B cell (primary cell): Measurements from ENCODE around the gene C2orf92. TPM values are rescaled to one million over a fixed set of nuclear protein-coding genes. Genes with fewer than 3 reads are reported as not detected.

Experiments
- ATAC-seq: fragments of 200-7000 bp; cut with Tn5 transposase; one replicate; pipeline ENCODE4 v1.10.0; 2021; ENCODE audit warnings: low read depth, mild to moderate bottlenecking, moderate number of reproducible peaks, moderate library complexity
- CTCF ChIA-PET: fragments of 350-600 bp; sonication (Branson Sonifier 250); formaldehyde crosslinking; loops from one replicate; lab custom pipeline; 2021; ENCODE audit warnings: antibody characterized with exemption, inconsistent platforms; lab: Charles Lee
- POLR2A ChIA-PET: fragments of 350-600 bp; sonication (Branson Sonifier 250); formaldehyde crosslinking; loops from one replicate; lab custom pipeline; 2021; ENCODE audit warnings: antibody characterized with exemption; lab: Charles Lee
- DNase-seq: peaks from one replicate; pipeline ENCODE4 v3.0.0; 2013
- H2AFZ ChIP-seq: 2 replicates; pipeline ENCODE4 v1.6.1; 2012; ENCODE audit warnings: mild to moderate bottlenecking, low read depth, low read length; ENCODE audit not compliant: insufficient read depth, poor library complexity, severe bottlenecking
- H3K27ac ChIP-seq, 2 donors: 1 replicate in 1 of 2; 2 replicates in 1 of 2; pipeline ENCODE4 v1.5.1; 2012 to 2013; ENCODE audit warnings: low read length in 2 of 2, mild to moderate bottlenecking in 2 of 2, moderate library complexity in 1 of 2
- H3K27me3 ChIP-seq, 4 experiments: fragments of 200-600 bp in 1 of 4; sonication (generic) in 1 of 4; replicated peaks in 1 of 4; 1 replicate in 2 of 4; 2 replicates in 2 of 4; pipeline versions ENCODE4 v1.6.1 to v1.7.0; 2013 to 2016; ENCODE audit warnings: low read length in 3 of 4, mild to moderate bottlenecking in 2 of 4, mixed read lengths in 1 of 4, moderate library complexity in 1 of 4; ENCODE audit not compliant: insufficient read depth in 4 of 4, control insufficient read depth in 3 of 4; ENCODE audit errors: control extremely low read depth in 1 of 4
- H3K36me3 ChIP-seq, 2 experiments: replicated peaks in 1 of 2; 1 replicate in 1 of 2; 2 replicates in 1 of 2; pipeline versions ENCODE4 v1.6.1 to v1.7.1; 2013; ENCODE audit warnings: low read length in 1 of 2; ENCODE audit not compliant: insufficient read depth in 2 of 2, control insufficient read depth in 1 of 2; ENCODE audit errors: control extremely low read depth in 1 of 2, extremely low read depth in 1 of 2
- H3K4me1 ChIP-seq, 2 donors: fragments of 200-600 bp in 1 of 2; sonication (generic) in 1 of 2; 1 replicate in 1 of 2; 2 replicates in 1 of 2; pipeline versions ENCODE4 v1.5.1 to v1.6.1; 2013 to 2017; ENCODE audit warnings: low read length in 2 of 2; ENCODE audit not compliant: control insufficient read depth in 2 of 2, insufficient read depth in 2 of 2
- H3K4me2 ChIP-seq: replicated peaks from 2 replicates; pipeline ENCODE3; 2012; ENCODE audit warnings: mild to moderate bottlenecking, low read depth, low read length; ENCODE audit not compliant: poor library complexity, severe bottlenecking
- H3K4me3 ChIP-seq, 5 experiments: fragments of 200-600 bp in 1 of 5; sonication (generic) in 1 of 5; 1 replicate in 3 of 5; 2 replicates in 2 of 5; pipeline versions ENCODE4 v1.5.1 to v1.7.0; 2011 to 2016; ENCODE audit warnings: low read length in 4 of 5, mild to moderate bottlenecking in 4 of 5, low read depth in 2 of 5, control low read depth in 1 of 5, moderate library complexity in 1 of 5; ENCODE audit not compliant: insufficient read depth in 1 of 5; ENCODE audit errors: control extremely low read depth in 1 of 5, extremely low read depth in 1 of 5
- H3K79me2 ChIP-seq: fragments of 200-600 bp; sonication (generic); one replicate; pipeline ENCODE4 v1.6.0; 2016; ENCODE audit warnings: low read length; ENCODE audit not compliant: control insufficient read depth, insufficient read depth
- H3K9ac ChIP-seq: fragments of 200-600 bp; sonication (generic); 2 replicates; pipeline ENCODE4 v1.6.1; 2017; ENCODE audit warnings: mild to moderate bottlenecking, low read length, moderate library complexity
- H3K9me3 ChIP-seq, 3 donors: one replicate each; pipeline versions ENCODE4 v1.6.1 to v1.7.1; 2013; ENCODE audit warnings: low read length in 2 of 3; ENCODE audit not compliant: control insufficient read depth in 2 of 3, insufficient read depth in 1 of 3; ENCODE audit errors: control extremely low read depth in 1 of 3
- H4K20me1 ChIP-seq: 2 replicates; pipeline ENCODE4 v1.6.0; 2012; ENCODE audit warnings: mild to moderate bottlenecking, low read length; ENCODE audit not compliant: insufficient read depth, control insufficient read depth, poor library complexity, severe bottlenecking
- H3K27ac Mint-ChIP-seq: one replicate; pipeline ENCODE4 v1.8.0; 2021; ENCODE audit warnings: mixed read lengths
- H3K27me3 Mint-ChIP-seq: one replicate; pipeline ENCODE4 v1.8.0; 2021; ENCODE audit warnings: mixed read lengths
- H3K4me1 Mint-ChIP-seq: one replicate; pipeline ENCODE4 v1.8.0; 2021; ENCODE audit warnings: mixed read lengths
- H3K4me3 Mint-ChIP-seq: one replicate; pipeline ENCODE4 v1.8.0; 2021; ENCODE audit warnings: mixed read lengths
- H3K9me3 Mint-ChIP-seq: one replicate; pipeline ENCODE4 v1.8.0; 2022; ENCODE audit warnings: mixed read lengths; ENCODE audit not compliant: insufficient read depth
- EZH2 ChIP-seq: IDR thresholded peaks from 2 replicates; pipeline ENCODE4 v1.6.1; 2012; ENCODE audit warnings: borderline replicate concordance, low read depth, mild to moderate bottlenecking, moderate library complexity, low read length; ENCODE audit not compliant: insufficient read depth, poor library complexity, severe bottlenecking
- WGBS: methylation state at CpG from one replicate; pipeline ENCODE4 v1.1.5; 2013; ENCODE audit warnings: missing lambda C conversion rate; ENCODE audit not compliant: insufficient coverage; 5-methylcytosine and 5-hydroxymethylcytosine counted together
- intact Hi-C: fragments of 100-400 bp; cut with micrococcal nuclease; formaldehyde crosslinking; loops from one replicate; pipeline ENCODE4 v1.10.0; 2022
- polyA plus RNA-seq: library from polyadenylated mRNA; depleted of rRNA; stranded (reverse); fragments of >200 nt; gene quantifications from 2 replicates; pipeline ENCODE4 v1.2.3, GENCODE V29; 2012
- total RNA-seq, 2 donors: library from RNA; stranded (reverse); fragments of 120-200 nt in 1 of 2; gene quantifications; 1 replicate in 1 of 2; 2 replicates in 1 of 2; pipeline versions ENCODE4 v1.2.3 to v1.2.4, GENCODE V29; 2013 to 2022
- TF ChIP-seq, protein P1 (sequence below): fragments of 200-600 bp; IDR thresholded peaks from one replicate; pipeline ENCODE4 v1.8.0; 2022; ENCODE audit warnings: antibody characterized with exemption, mild to moderate bottlenecking

Gene C2orf92
- total and polyA plus RNA-seq, 2 donors (not counting 1 experiment from before 2014, with no cell fraction given) = 15.3 to 18.9 TPM

DNA sequence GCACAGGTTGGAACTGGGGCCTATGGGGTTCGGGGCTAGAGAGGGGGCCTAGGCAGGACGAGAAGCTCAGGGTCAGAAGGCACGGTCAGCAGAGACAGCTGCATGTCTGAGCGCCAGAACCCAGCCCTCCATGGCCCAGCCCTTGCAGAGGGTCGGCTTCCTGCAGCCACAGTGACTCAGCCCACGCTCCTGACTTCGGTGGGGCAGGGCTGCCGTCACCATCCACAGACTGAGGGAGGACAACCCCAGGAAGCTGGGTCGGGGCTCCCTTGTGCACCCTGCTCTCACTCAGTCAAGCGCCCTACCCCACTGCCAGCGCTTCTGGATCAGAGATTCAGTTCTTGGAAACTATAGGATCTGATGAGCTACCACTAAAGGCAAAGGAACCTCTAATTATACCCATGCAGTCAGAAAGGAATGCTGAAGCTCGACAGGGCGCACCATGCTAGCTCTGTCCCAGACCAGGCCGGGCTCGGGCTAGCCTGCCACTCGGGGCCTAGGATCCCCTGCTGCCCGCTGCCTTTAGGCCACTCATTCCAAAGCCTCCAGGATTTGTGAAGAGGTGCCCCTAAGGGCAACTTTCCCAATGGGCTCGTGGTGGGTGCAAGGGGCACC is 8.6 kb upstream of the C2orf92 start:
- ChIA-PET CTCF (interaction anchor here (2.3 to 2.4 kb wide), 2 partner anchors 15 to 70 kb away, joined by 6 to 10 read pairs; partner anchors contain the start of gene COX5B), POLR2A (interaction anchor here (4.6 kb wide), 1 partner anchor 15 kb away, joined by 44 read pairs; the partner anchor contains the start of gene COX5B)
- Histone ChIP-seq H4K20me1 (peaks cover 38% of the 10 kb centered on the region), H3K36me3 (peaks cover 0 to 35% of the 10 kb centered on the region in 2 experiments), H3K9me3 (no peaks in the 10 kb centered on the region), H3K9ac (no peak overlapping the region), H3K27me3 (no peaks in the 10 kb centered on the region), H3K27ac (no peak overlapping the region), H3K4me1 (peaks cover 23 to 31% of the 10 kb centered on the region in 2 donors), H3K4me2 (no peak overlapping the region), H2AFZ (no peak overlapping the region), H3K4me3 (no peak overlapping the region), H3K79me2 (peaks cover 37% of the 10 kb centered on the region)
- Mint-ChIP-seq H3K27me3 (no peaks in the 10 kb centered on the region), H3K4me1 (peaks cover 33% of the 10 kb centered on the region), H3K4me3 (no peak overlapping the region), H3K9me3 (no peaks in the 10 kb centered on the region), H3K27ac (no peak overlapping the region)
- ATAC-seq (no peak), DNase-seq (no peak)
- WGBS = 92% methylated on average over 16 of the region's 18 CpGs
- no peak for TF ChIP-seq EZH2
- TF ChIP-seq, protein P1, sequence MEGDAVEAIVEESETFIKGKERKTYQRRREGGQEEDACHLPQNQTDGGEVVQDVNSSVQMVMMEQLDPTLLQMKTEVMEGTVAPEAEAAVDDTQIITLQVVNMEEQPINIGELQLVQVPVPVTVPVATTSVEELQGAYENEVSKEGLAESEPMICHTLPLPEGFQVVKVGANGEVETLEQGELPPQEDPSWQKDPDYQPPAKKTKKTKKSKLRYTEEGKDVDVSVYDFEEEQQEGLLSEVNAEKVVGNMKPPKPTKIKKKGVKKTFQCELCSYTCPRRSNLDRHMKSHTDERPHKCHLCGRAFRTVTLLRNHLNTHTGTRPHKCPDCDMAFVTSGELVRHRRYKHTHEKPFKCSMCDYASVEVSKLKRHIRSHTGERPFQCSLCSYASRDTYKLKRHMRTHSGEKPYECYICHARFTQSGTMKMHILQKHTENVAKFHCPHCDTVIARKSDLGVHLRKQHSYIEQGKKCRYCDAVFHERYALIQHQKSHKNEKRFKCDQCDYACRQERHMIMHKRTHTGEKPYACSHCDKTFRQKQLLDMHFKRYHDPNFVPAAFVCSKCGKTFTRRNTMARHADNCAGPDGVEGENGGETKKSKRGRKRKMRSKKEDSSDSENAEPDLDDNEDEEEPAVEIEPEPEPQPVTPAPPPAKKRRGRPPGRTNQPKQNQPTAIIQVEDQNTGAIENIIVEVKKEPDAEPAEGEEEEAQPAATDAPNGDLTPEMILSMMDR = no peak
- intact Hi-C loops = loop anchor here (5.0 to 10.0 kb wide), 3 partner anchors 546 to 1831 kb away; partner anchors contain the start of genes ANKRD36, CNNM4 and REV1

DNA sequence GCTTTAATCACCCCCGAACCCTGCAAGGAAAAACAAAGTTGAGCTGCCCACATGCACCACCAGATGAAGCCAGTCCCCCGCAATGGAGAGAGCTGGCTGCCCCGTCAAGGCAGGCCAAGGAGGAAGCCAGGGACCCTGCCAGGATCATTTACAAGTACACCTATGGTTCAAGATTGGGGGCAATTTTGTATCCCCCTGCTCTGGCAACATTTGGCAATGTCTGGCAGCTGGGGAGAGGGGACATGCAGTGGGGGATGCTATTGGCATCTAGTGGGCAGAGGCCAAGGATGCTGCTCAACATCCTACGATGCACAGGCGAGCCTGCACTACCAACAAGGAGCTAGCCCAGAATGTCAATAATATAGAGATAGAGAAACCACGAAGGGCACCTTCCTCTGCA is 7.6 kb upstream of the C2orf92 start:
- Histone ChIP-seq H3K27me3 (no peaks in the 10 kb centered on the region), H3K9ac (no peak overlapping the region), H3K4me1 (peaks cover 23 to 31% of the 10 kb centered on the region in 2 donors), H2AFZ (no peak overlapping the region), H3K36me3 (peaks cover 0 to 27% of the 10 kb centered on the region in 2 experiments), H4K20me1 (peaks cover 38% of the 10 kb centered on the region), H3K79me2 (peaks cover 37% of the 10 kb centered on the region), H3K27ac (no peak overlapping the region), H3K9me3 (no peaks in the 10 kb centered on the region), H3K4me2 (peak overlapping the region; percentile 81), H3K4me3 (peak overlapping the region in 1 of 5 experiments; percentile 66)
- peaks cover 33% of the 10 kb centered on the region for H3K4me1 Mint-ChIP-seq
- no peaks in the 10 kb centered on the region for H3K9me3 Mint-ChIP-seq
- intact Hi-C loops = loop anchor here (5.0 to 10.0 kb wide), 3 partner anchors 547 to 1830 kb away; partner anchors contain the start of genes ANKRD36, CNNM4 and REV1
- ATAC-seq (no peak), DNase-seq (no peak)
- H3K27me3 Mint-ChIP-seq = no peaks in the 10 kb centered on the region
- CTCF ChIA-PET = interaction anchor here (1.4 to 6.2 kb wide), 5 partner anchors 12 to 71 kb away, joined by 6 to 53 read pairs (median 9); partner anchors contain the start of gene COX5B
- POLR2A ChIA-PET = interaction anchor here (4.6 kb wide), 1 partner anchor 16 kb away, joined by 44 read pairs; the partner anchor contains the start of gene COX5B
- peak overlapping the region; percentile 94 for H3K4me3 Mint-ChIP-seq
- TF ChIP-seq, protein P1 = no peak
- TF ChIP-seq EZH2 = no peak
- peak overlapping the region; percentile 43 for H3K27ac Mint-ChIP-seq
- WGBS = 100% methylated on average over 4 of the region's 6 CpGs
